GM12873 (cell line): ENCODE measurements around the gene CHPF2.

Experiments used
- TF ChIP-seq, protein P1 (sequence below): IDR thresholded peaks from 2 replicates; pipeline ENCODE4 v1.5.1; 2012; ENCODE audit warnings: low read depth, mild to moderate bottlenecking, moderate library complexity, low read length, control low read depth; ENCODE audit not compliant: insufficient read depth; ENCODE audit errors: missing control alignments

CHPF2 gene

DNA sequence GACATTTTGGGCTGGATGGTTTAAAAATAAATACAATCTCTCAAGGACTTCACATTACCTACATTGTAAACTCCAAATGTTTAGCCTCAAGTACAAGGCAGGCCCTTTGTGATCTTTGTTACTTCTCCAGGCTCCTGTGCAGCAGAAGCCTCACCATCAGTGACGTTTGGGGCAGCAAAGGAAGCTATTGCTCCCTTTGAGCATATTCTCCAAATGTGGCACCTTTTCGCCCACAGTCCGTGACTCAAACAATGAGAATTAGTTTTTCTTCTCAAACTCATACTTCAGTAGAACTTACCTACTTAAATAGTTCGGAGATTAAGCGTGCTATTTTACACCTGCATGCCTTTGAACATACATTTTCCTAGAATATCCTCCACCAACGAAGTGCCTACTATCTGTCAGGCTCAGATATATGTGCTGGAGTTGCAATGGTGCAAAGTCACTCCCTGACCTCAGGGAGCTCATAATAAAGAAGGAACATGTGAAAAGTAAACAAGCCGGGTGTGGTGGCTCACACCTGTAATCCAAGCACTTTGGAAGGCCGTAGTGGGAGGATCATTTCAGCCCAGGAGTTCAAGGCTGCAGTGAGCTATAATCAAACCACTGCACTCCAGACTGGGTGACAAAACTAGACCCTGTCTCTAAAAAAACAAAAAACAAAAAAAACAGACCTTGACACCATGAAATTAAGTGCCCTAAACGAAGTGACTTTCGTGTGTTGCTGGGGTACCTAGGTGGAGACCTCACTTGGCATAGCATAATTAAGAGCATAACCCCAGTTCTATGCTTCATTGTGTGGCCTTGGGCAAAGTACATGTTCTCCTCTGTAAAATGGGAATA is 4.0 kb upstream of the CHPF2 start:
- TF ChIP-seq, protein P1, sequence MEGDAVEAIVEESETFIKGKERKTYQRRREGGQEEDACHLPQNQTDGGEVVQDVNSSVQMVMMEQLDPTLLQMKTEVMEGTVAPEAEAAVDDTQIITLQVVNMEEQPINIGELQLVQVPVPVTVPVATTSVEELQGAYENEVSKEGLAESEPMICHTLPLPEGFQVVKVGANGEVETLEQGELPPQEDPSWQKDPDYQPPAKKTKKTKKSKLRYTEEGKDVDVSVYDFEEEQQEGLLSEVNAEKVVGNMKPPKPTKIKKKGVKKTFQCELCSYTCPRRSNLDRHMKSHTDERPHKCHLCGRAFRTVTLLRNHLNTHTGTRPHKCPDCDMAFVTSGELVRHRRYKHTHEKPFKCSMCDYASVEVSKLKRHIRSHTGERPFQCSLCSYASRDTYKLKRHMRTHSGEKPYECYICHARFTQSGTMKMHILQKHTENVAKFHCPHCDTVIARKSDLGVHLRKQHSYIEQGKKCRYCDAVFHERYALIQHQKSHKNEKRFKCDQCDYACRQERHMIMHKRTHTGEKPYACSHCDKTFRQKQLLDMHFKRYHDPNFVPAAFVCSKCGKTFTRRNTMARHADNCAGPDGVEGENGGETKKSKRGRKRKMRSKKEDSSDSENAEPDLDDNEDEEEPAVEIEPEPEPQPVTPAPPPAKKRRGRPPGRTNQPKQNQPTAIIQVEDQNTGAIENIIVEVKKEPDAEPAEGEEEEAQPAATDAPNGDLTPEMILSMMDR, result no peak

DNA sequence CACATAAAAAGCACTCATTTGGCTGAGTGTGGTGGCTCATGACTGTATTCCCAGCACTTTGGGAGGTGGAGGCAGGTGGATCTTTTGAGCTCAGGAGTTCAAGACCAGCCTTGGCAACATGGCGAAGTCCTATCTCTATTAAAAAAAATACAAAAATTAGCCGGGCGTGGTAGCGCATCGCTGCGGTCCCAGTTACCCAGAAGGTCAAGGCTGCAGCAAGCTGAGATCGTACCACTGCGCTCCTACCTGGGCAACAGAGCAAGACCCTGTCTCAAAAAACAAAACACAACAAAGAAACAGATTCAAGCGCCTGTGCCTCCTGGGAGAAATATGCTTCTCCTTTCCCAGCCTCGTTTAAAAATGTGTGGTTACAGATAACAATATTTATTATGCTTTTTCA is 3.0 kb upstream of the CHPF2 start:
- TF ChIP-seq, protein P1, result no peak

DNA sequence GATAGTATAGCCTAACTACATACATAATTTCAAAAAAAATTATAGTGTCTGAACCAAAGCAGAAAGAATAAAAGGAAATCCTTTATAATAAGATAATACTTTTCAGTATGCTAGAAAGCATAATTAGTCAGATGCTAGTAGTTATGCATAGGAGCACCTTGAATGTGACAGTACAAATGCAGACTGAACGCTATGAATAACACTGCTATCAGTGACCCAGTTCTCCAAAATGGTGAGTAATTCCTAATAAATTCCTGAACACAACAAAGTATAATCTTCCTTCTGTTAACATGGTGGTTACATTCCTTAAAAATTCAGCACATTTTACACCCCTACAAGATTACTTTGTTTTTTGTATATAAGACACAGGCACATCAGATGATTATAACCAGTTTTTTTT is 1.2 kb upstream of the CHPF2 start:
- TF ChIP-seq, protein P1, result no peak

DNA sequence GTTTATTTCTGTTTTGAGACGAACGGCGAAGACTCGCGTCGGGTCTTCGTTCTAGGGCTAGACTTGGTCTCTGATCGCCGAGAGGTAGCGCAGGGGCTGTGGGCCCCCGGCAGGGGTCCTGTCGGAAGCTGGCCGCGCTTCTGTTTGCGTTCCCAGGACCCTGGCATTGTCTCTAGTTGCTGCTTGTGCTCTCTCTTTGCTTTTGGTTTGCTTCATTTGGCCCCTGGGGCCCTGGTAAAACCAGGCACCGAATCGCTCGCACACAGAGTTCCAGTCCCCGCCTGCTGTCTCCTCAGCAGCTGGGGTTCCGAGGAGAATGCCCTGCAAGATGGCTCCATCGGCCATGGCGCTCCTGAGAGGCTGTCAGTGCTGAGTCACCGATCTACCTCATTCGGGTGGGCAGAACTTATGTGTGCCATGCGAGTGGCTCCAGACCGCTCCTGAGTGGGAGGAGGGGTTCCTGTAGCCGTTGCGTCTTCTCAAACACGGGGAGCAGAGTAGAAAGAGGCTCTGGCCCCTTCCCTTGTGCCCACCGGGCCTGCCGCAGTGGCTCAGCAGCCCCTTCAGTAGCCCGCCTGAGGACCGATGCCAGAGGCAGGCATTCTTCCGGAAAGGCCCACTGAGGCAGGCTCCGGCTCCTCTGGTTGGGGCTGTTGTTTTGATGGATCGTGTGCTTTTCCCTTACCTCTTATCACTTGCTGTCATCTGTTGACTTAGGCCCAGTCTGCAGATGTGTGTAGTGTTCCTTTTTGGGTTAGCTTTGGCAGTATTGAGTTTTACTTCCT is 826 bp downstream of the CHPF2 start:
- TF ChIP-seq, protein P1, result peak; percentile 2

DNA sequence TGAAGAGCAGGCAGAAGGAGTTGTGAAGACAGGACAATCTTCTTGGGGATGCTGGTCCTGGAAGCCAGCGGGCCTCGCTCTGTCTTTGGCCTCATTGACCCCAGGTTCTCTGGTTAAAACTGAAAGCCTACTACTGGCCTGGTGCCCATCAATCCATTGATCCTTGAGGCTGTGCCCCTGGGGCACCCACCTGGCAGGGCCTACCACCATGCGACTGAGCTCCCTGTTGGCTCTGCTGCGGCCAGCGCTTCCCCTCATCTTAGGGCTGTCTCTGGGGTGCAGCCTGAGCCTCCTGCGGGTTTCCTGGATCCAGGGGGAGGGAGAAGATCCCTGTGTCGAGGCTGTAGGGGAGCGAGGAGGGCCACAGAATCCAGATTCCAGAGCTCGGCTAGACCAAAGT is 1.5 kb downstream of the CHPF2 start:
- TF ChIP-seq, protein P1, result no peak

DNA sequence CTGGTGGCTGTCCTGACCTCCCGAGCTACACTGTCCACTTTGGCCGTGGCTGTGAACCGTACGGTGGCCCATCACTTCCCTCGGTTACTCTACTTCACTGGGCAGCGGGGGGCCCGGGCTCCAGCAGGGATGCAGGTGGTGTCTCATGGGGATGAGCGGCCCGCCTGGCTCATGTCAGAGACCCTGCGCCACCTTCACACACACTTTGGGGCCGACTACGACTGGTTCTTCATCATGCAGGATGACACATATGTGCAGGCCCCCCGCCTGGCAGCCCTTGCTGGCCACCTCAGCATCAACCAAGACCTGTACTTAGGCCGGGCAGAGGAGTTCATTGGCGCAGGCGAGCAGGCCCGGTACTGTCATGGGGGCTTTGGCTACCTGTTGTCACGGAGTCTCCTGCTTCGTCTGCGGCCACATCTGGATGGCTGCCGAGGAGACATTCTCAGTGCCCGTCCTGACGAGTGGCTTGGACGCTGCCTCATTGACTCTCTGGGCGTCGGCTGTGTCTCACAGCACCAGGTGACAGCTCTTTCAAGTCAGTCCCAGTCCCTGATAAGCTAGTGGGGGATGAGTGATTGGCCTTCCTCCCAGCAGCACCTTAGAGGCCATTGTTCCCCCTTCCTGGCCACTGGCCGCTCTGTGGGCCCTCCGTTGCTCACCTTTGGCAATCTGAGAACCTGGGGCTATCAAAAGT is 3.0 kb downstream of the CHPF2 start:
- TF ChIP-seq, protein P1, result no peak

DNA sequence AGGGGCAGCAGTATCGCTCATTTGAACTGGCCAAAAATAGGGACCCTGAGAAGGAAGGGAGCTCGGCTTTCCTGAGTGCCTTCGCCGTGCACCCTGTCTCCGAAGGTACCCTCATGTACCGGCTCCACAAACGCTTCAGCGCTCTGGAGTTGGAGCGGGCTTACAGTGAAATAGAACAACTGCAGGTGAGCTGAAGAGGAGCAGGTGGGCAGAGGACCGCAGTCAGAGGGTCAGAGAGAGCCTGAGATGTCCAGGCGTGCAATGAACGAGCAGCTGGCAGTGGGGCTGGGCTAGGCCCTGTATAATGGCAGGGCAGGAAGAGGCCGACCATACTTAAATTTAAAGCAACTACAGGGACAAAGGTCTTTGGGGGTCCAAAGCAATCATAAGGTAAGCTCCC is 4.1 kb downstream of the CHPF2 start:
- TF ChIP-seq, protein P1, result no peak
